HCT116 (cell line): ENCODE measurements around the gene FCER1G. TPM values are rescaled to one million over a fixed set of nuclear protein-coding genes. Genes with fewer than 3 reads are reported as not detected.

Experiments
- ATAC-seq: fragments of 200-7000 bp; cut with Tn5 transposase; 2 replicates; pipeline ENCODE4 v1.9.1; 2020; ENCODE audit warnings: mild to moderate bottlenecking, moderate library complexity
- BruUV-seq: library from RNA; stranded (reverse); fragments of 400-500 nt; replicated peaks from 2 replicates; lab custom pipeline; 2021; lab: Mats Ljungman, UMichigan
- CTCF ChIA-PET: fragments of 300-600 bp; sonication (Branson Sonifier 250); formaldehyde crosslinking; loops from one replicate; lab custom pipeline; 2021; ENCODE audit warnings: antibody characterized with exemption; lab: Charles Lee
- POLR2A ChIA-PET: fragments of 300-600, 350-600 bp; sonication (Branson Sonifier 250); formaldehyde crosslinking; loops from one replicate; lab custom pipeline; 2021; ENCODE audit warnings: antibody characterized with exemption; lab: Charles Lee
- RAD21 ChIA-PET, 2 experiments: fragments of 300-600 bp; sonication (Branson Sonifier 250); formaldehyde crosslinking; loops; one replicate each; lab custom pipeline; 2023; ENCODE audit warnings: low total read pairs in 2 of 2; ENCODE audit not compliant: uncharacterized antibody in 2 of 2, unreplicated experiment in 2 of 2, low non-redundant PET in 1 of 2; lab: Charles Lee
- DNase-seq: peaks from one replicate; pipeline ENCODE4 v3.0.0-alpha.2; 2010; ENCODE audit warnings: low read depth, low spot score
- H2AFZ ChIP-seq: fragments of 200-600 bp; shearing (Covaris generic), sonication (generic); 2 replicates; pipeline ENCODE4 v1.6.1; 2017; ENCODE audit warnings: low read depth, mixed run types, mixed read lengths, antibody characterized with exemption, low read length; ENCODE audit not compliant: poor library complexity, severe bottlenecking
- H3K27ac ChIP-seq: 2 replicates; pipeline ENCODE4 v1.5.1; 2012; ENCODE audit warnings: low read depth, low read length
- H3K27me3 ChIP-seq: fragments of 200-600 bp; sonication (generic); 2 replicates; pipeline ENCODE4 v1.6.1; 2016; ENCODE audit warnings: mixed run types, low read length, mixed read lengths; ENCODE audit not compliant: insufficient read depth
- H3K36me3 ChIP-seq, 2 experiments: fragments of 200-500 bp in 1 of 2; fragments of 200-600 bp in 1 of 2; sonication (Bioruptor generic) in 1 of 2; sonication (generic) in 1 of 2; 2 replicates each; pipeline versions ENCODE4 v1.5.1 to v1.6.1; 2014 to 2016; ENCODE audit warnings: low read length in 2 of 2, inconsistent platforms in 1 of 2, mixed read lengths in 1 of 2, mixed run types in 1 of 2; ENCODE audit not compliant: insufficient read depth in 2 of 2, control insufficient read depth in 1 of 2
- H3K4me1 ChIP-seq, 2 experiments: fragments of 200-600 bp in 1 of 2; sonication (generic) in 1 of 2; 2 replicates each; pipeline versions ENCODE4 v1.5.1 to v1.6.1; 2012 to 2017; ENCODE audit warnings: low read length in 2 of 2, inconsistent platforms in 1 of 2, mild to moderate bottlenecking in 1 of 2, mixed read lengths in 1 of 2, mixed run types in 1 of 2, moderate library complexity in 1 of 2; ENCODE audit not compliant: insufficient read depth in 2 of 2, control insufficient read depth in 1 of 2
- H3K4me2 ChIP-seq: fragments of 200-600 bp; sonication (generic); 2 replicates; pipeline ENCODE4 v1.6.1; 2017; ENCODE audit warnings: mixed run types, low read length, mixed read lengths
- H3K4me3 ChIP-seq, 2 experiments: fragments of 200-600 bp in 1 of 2; sonication (generic) in 1 of 2; replicated peaks in 1 of 2; 2 replicates each; pipeline ENCODE4 v1.5.1; 2011 to 2016; ENCODE audit warnings: low read length in 2 of 2, control low read depth in 1 of 2, low read depth in 1 of 2, mild to moderate bottlenecking in 1 of 2, mixed read lengths in 1 of 2, mixed run types in 1 of 2
- H3K79me2 ChIP-seq: fragments of 200-600 bp; sonication (generic); 2 replicates; pipeline ENCODE4 v1.6.1; 2017; ENCODE audit warnings: mild to moderate bottlenecking, mixed run types, low read length, moderate library complexity, mixed read lengths; ENCODE audit not compliant: insufficient read depth
- H3K9ac ChIP-seq: fragments of 200-600 bp; sonication (generic); 2 replicates; pipeline ENCODE4 v1.6.1; 2016; ENCODE audit warnings: low read length, mixed read lengths
- H3K9me2 ChIP-seq: fragments of 200-600 bp; sonication (generic), shearing (Covaris generic); 2 replicates; pipeline ENCODE4 v1.6.1; 2017; ENCODE audit warnings: mixed run types, mild to moderate bottlenecking, moderate library complexity; ENCODE audit not compliant: insufficient read depth
- H3K9me3 ChIP-seq, 2 experiments: fragments of 200-500 bp in 1 of 2; fragments of 200-600 bp in 1 of 2; sonication (Bioruptor generic) in 1 of 2; sonication (generic) in 1 of 2; 2 replicates each; pipeline ENCODE4 v1.6.1; 2014 to 2017; ENCODE audit warnings: low read length in 2 of 2, mixed read lengths in 2 of 2, inconsistent platforms in 1 of 2, low read depth in 1 of 2, mild to moderate bottlenecking in 1 of 2, mixed run types in 1 of 2, moderate library complexity in 1 of 2; ENCODE audit not compliant: control insufficient read depth in 1 of 2, insufficient read depth in 1 of 2
- H4K20me1 ChIP-seq: fragments of 200-600 bp; sonication (generic), shearing (Covaris generic); 2 replicates; pipeline ENCODE4 v1.6.1; 2017; ENCODE audit warnings: mixed run types, mild to moderate bottlenecking, moderate library complexity; ENCODE audit not compliant: insufficient read depth
- ATF3 ChIP-seq: IDR thresholded peaks from 2 replicates; pipeline ENCODE4 v1.6.1; 2012
- CBX3 ChIP-seq: IDR thresholded peaks from 2 replicates; pipeline ENCODE4 v1.6.1; 2012; ENCODE audit warnings: low read depth
- CEBPB ChIP-seq: IDR thresholded peaks from 2 replicates; pipeline ENCODE4 v1.6.1; 2012; ENCODE audit warnings: low read depth
- EGR1 ChIP-seq: IDR thresholded peaks from 2 replicates; pipeline ENCODE4 v1.6.1; 2012; ENCODE audit warnings: low read depth
- ELF1 ChIP-seq: IDR thresholded peaks from 2 replicates; pipeline ENCODE4 v1.6.1; 2012; ENCODE audit warnings: low read depth, borderline replicate concordance
- EZH2 ChIP-seq: fragments of 200-600 bp; sonication (generic); IDR thresholded peaks from 2 replicates; pipeline ENCODE4 v1.6.1; 2017; ENCODE audit warnings: antibody characterized with exemption, mixed run types
- EZH2phosphoT487 ChIP-seq: fragments of 200-600 bp; IDR thresholded peaks from 2 replicates; pipeline ENCODE4 v1.6.1; 2018; ENCODE audit warnings: antibody characterized with exemption, borderline replicate concordance
- FOSL1 ChIP-seq: IDR thresholded peaks from 2 replicates; pipeline ENCODE4 v1.6.1; 2012; ENCODE audit warnings: low read depth
- MAX ChIP-seq: IDR thresholded peaks from 2 replicates; pipeline ENCODE4 v1.6.1; 2012
- POLR2A ChIP-seq: IDR thresholded peaks from 2 replicates; pipeline ENCODE4 v1.7.0; 2011; ENCODE audit warnings: borderline replicate concordance; ENCODE audit not compliant: insufficient read depth, insufficient read length; ENCODE audit errors: extremely low read depth
- POLR2AphosphoS5 ChIP-seq: IDR thresholded peaks from 2 replicates; pipeline ENCODE4 v1.6.1; 2011; ENCODE audit warnings: mild to moderate bottlenecking, low read depth, low read length, moderate library complexity
- RAD21 ChIP-seq: IDR thresholded peaks from 2 replicates; pipeline ENCODE4 v1.6.1; 2012; ENCODE audit warnings: low read depth, mild to moderate bottlenecking
- REST ChIP-seq: IDR thresholded peaks from 2 replicates; pipeline ENCODE4 v1.6.1; 2012; ENCODE audit warnings: low read depth
- SP1 ChIP-seq: IDR thresholded peaks from 2 replicates; pipeline ENCODE4 v1.6.1; 2012; ENCODE audit warnings: low read depth
- SRF ChIP-seq: IDR thresholded peaks from 2 replicates; pipeline ENCODE4 v1.6.1; 2012; ENCODE audit warnings: low read depth
- TCF7L2 ChIP-seq: IDR thresholded peaks from 2 replicates; pipeline ENCODE4 v1.7.0; 2011; ENCODE audit warnings: borderline replicate concordance, inconsistent platforms; ENCODE audit not compliant: insufficient read depth, insufficient read length; ENCODE audit errors: extremely low read depth
- YY1 ChIP-seq: IDR thresholded peaks from 2 replicates; pipeline ENCODE4 v1.6.1; 2011; ENCODE audit warnings: low read length, low read depth, moderate library complexity, mild to moderate bottlenecking; ENCODE audit not compliant: insufficient replicate concordance; ENCODE audit errors: extremely low read depth
- ZBTB33 ChIP-seq: IDR thresholded peaks from 2 replicates; pipeline ENCODE4 v1.6.1; 2011; ENCODE audit warnings: mild to moderate bottlenecking, low read length, moderate library complexity; ENCODE audit not compliant: insufficient replicate concordance; ENCODE audit errors: extremely low read depth
- ZFX ChIP-seq: fragments of 450-650 bp; IDR thresholded peaks from 2 replicates; pipeline ENCODE4 v1.6.1; 2017
- ZNF274 ChIP-seq: fragments of 200-500 bp; sonication (Bioruptor generic); IDR thresholded peaks from 2 replicates; pipeline ENCODE4 v1.6.1; 2014; ENCODE audit warnings: mild to moderate bottlenecking, low read depth, low read length, inconsistent platforms
- intact Hi-C: fragments of 100-400 bp; cut with micrococcal nuclease; formaldehyde crosslinking; loops from 2 replicates; pipeline ENCODE4 v1.10.0; 2022
- total RNA-seq: library from RNA; stranded (reverse); gene quantifications from one replicate; pipeline ENCODE4 v1.2.1, GENCODE V29; 2021; ENCODE audit not compliant: unreplicated experiment

Gene FCER1G
- total RNA-seq, 1 experiment from 2014 or later, result 0.86 TPM

- Histone ChIP-seq H3K79me2 (peaks cover 17% of the 10 kb centered on the region), H3K9ac (peak within 1 kb of the TSS; percentile 81), H3K36me3 (peaks cover 14 to 23% of the 10 kb centered on the region in 2 experiments; a peak in 3 of 4 replicates), H4K20me1 (no peaks in the 10 kb centered on the region), H3K27ac (peak within 1 kb of the TSS; percentile 57), H2AFZ (no peak within 1 kb of the TSS), H3K4me1 (peaks cover 13 to 26% of the 10 kb centered on the region in 2 experiments), H3K4me3 (peak within 1 kb of the TSS; percentile 90 to 93), H3K9me2 (no peaks in the 10 kb centered on the region), H3K27me3 (no peaks in the 10 kb centered on the region), H3K9me3 (no peaks in the 10 kb centered on the region), H3K4me2 (peak within 1 kb of the TSS; percentile 89)
- intact Hi-C loops, result no loop called here
- no TSS peak for BruUV-seq
- RAD21 ChIA-PET, result interaction anchor here in 1 of 2 experiments (0.6 kb wide), 1 partner anchor 197 kb away, joined by 7 read pairs; no protein-coding TSS in a partner anchor
- CTCF ChIA-PET, result interaction anchor here (2.1 kb wide), 1 partner anchor 11 kb away, joined by 9 read pairs; the partner anchor contains the start of gene PPOX
- peak; percentile 93 for ATAC-seq
- peak; percentile 65 for DNase-seq
- POLR2A ChIA-PET, result interaction anchor here (0.6 to 1.5 kb wide), 3 partner anchors 11 to 132 kb away, joined by 3 to 8 read pairs (median 3); partner anchors contain the start of genes NDUFS2, PPOX and USF1
- no peak for TF ChIP-seq EZH2
- peak; percentile 30 for TF ChIP-seq ZBTB33
- peak; percentile 97 for TF ChIP-seq MAX
- TF ChIP-seq ELF1, result no peak
- TF ChIP-seq ATF3, result no peak
- no peak for TF ChIP-seq REST
- peak; percentile 94 for TF ChIP-seq EGR1
- no peak for TF ChIP-seq EZH2phosphoT487
- peak; percentile 98 for TF ChIP-seq POLR2AphosphoS5
- no peak for TF ChIP-seq FOSL1
- TF ChIP-seq YY1, result peak; percentile 99
- no peak for TF ChIP-seq SRF
- no peak for TF ChIP-seq TCF7L2
- no peak for TF ChIP-seq CBX3
- TF ChIP-seq SP1, result peak; percentile 69
- TF ChIP-seq CEBPB, result no peak
- TF ChIP-seq RAD21, result 0 out of 2 replicates have a peak, but pooled peaks have one; percentile 5
- peak; percentile 94 for TF ChIP-seq POLR2A
- TF ChIP-seq ZFX, result peak; percentile 46; the same call in 1 of the 2 replicates
- no peak for TF ChIP-seq ZNF274
Observed at GRCh38 chr1:161177112-161177935, 37.8 kb upstream of the FCER1G start, which contains the start of gene B4GALT3. B4GALT3 (minus strand) TSS chr1:161177507; CDS start chr1:161176060, 1,447 bp downstream.
